HCT116 (cell line): ENCODE data around the gene NOLC1. TPM values are rescaled to one million over a fixed set of nuclear protein-coding genes. Genes with fewer than 3 reads are reported as not detected.

Experiments used
- CEBPB ChIP-seq: IDR thresholded peaks from 2 replicates; pipeline ENCODE4 v1.6.1; 2012; ENCODE audit warnings: low read depth
- EZH2 ChIP-seq: fragments of 200-600 bp; sonication (generic); IDR thresholded peaks from 2 replicates; pipeline ENCODE4 v1.6.1; 2017; ENCODE audit warnings: antibody characterized with exemption, mixed run types
- POLR2AphosphoS5 ChIP-seq: IDR thresholded peaks from 2 replicates; pipeline ENCODE4 v1.6.1; 2011; ENCODE audit warnings: mild to moderate bottlenecking, low read depth, low read length, moderate library complexity
- REST ChIP-seq: IDR thresholded peaks from 2 replicates; pipeline ENCODE4 v1.6.1; 2012; ENCODE audit warnings: low read depth
- SIN3A ChIP-seq: IDR thresholded peaks from 2 replicates; pipeline ENCODE4 v1.6.1; 2012; ENCODE audit warnings: low read depth
- SRF ChIP-seq: IDR thresholded peaks from 2 replicates; pipeline ENCODE4 v1.6.1; 2012; ENCODE audit warnings: low read depth
- ZBTB33 ChIP-seq: IDR thresholded peaks from 2 replicates; pipeline ENCODE4 v1.6.1; 2011; ENCODE audit warnings: mild to moderate bottlenecking, low read length, moderate library complexity; ENCODE audit not compliant: insufficient replicate concordance; ENCODE audit errors: extremely low read depth
- total RNA-seq: library from RNA; stranded (reverse); gene quantifications from one replicate; pipeline ENCODE4 v1.2.1, GENCODE V29; 2021; ENCODE audit not compliant: unreplicated experiment

The NOLC1 gene
- total RNA-seq, 1 experiment from 2014 or later, result 231 TPM

GRCh38 chr10:102132563-102133372 lies 19.4 kb upstream of the NOLC1 start, which contains the start of gene PPRC1 (continued):
- TF ChIP-seq EZH2 (no peak), ZBTB33 (peak; percentile 84), REST (no peak), SRF (no peak), SIN3A (no peak), POLR2AphosphoS5 (peak; percentile 90), CEBPB (no peak)
